PC-9 (cell line): ENCODE results near the gene LIN7A.

Source experiments
- CTCF ChIP-seq: fragments of 200-600 bp; sonication (generic); conservative IDR thresholded peaks from 2 replicates; pipeline ENCODE4 v1.6.1; 2017; ENCODE audit warnings: mixed run types, antibody characterized with exemption, mild to moderate bottlenecking, moderate library complexity
- EZH2 ChIP-seq: fragments of 200-600 bp; sonication (generic); IDR thresholded peaks from 2 replicates; pipeline ENCODE4 v1.8.0; 2017; ENCODE audit warnings: antibody characterized with exemption, low read depth

DNA sequence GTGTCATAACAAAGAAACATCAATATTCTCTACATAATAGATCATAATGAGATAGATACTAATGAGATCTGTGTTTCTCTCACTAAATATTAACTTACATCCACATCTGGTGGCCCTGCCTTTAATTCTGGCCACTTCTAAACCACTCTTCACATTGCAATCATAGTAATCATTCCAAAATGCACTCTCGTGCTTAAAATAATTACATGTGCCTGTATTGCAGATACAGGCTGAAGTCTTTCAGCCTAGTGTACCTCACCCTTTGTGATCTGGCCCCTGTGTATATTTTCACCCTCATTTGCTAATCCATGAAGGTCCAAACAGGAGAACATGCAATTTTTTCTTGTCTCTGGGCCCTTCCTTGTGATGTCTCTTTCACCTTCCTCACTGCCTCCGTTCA is 108.0 kb downstream of the LIN7A start:
- TF ChIP-seq CTCF: no peak
- TF ChIP-seq EZH2: no peak
